Measurements from ENCODE around the gene YEATS4.
A peak's percentile ranks its signal among the peaks of the same experiment; 100 is the strongest.
"Not testable (repeated sequence)": the region's sequence is repeated elsewhere in the genome, so short reads cannot be mapped to it uniquely, and the experiment has no call there.

Gene YEATS4

GRCh38 chr12:69359531-69360347 lies at the start of gene YEATS4:
TSS of gene YEATS4 (plus strand) at chr12:69359743. CDS start at chr12:69359973, 230 bp downstream.
- DNase-seq (ENCODE audit: low read depth) = peak; percentile 77

- DNase-seq (ENCODE audit: low read depth) = no peak
These were observed 46.3 kb upstream of the YEATS4 start for GRCh38 chr12:69313209-69313608.

GRCh38 chr12:69316784-69317183 lies 42.8 kb upstream of the YEATS4 start:
- not testable (repeated sequence) for DNase-seq (ENCODE audit: low read depth)

- not testable (repeated sequence) for DNase-seq (ENCODE audit: low read depth)
These were observed 42.3 kb upstream of the YEATS4 start for GRCh38 chr12:69317233-69317632.

GRCh38 chr12:69318225-69318624 lies 41.3 kb upstream of the YEATS4 start:
- no peak for DNase-seq (ENCODE audit: low read depth)

- no peak for DNase-seq (ENCODE audit: low read depth)
These were observed 38.2 kb upstream of the YEATS4 start for GRCh38 chr12:69321351-69321750.

GRCh38 chr12:69324797-69325466 lies 34.6 kb upstream of the YEATS4 start:
- DNase-seq (ENCODE audit: low read depth) = no peak

- DNase-seq (ENCODE audit: low read depth) = no peak
These were observed 31.1 kb upstream of the YEATS4 start for GRCh38 chr12:69328426-69328825.

- DNase-seq (ENCODE audit: low read depth) = no peak
These were observed 29.7 kb upstream of the YEATS4 start for GRCh38 chr12:69329669-69330428.

GRCh38 chr12:69330475-69331473 lies 28.8 kb upstream of the YEATS4 start:
- DNase-seq (ENCODE audit: low read depth) = peak; percentile 45

- DNase-seq (ENCODE audit: low read depth) = no peak
These were observed 28.0 kb upstream of the YEATS4 start for GRCh38 chr12:69331519-69331908.

GRCh38 chr12:69331909-69332684 lies 27.4 kb upstream of the YEATS4 start:
- no peak for DNase-seq (ENCODE audit: low read depth)

- no peak for DNase-seq (ENCODE audit: low read depth)
These were observed 26.7 kb upstream of the YEATS4 start for GRCh38 chr12:69332815-69333358.

GRCh38 chr12:69334158-69334557 lies 25.4 kb upstream of the YEATS4 start:
- no peak for DNase-seq (ENCODE audit: low read depth)

- no peak for DNase-seq (ENCODE audit: low read depth)
These were observed 22.0 kb upstream of the YEATS4 start for GRCh38 chr12:69337311-69338090.

GRCh38 chr12:69338120-69338859 lies 21.3 kb upstream of the YEATS4 start:
- no peak for DNase-seq (ENCODE audit: low read depth)

- DNase-seq (ENCODE audit: low read depth) = no peak
These were observed 20.6 kb upstream of the YEATS4 start for GRCh38 chr12:69338936-69339335.

GRCh38 chr12:69339999-69340398 lies 19.5 kb upstream of the YEATS4 start:
- DNase-seq (ENCODE audit: low read depth) = no peak

- no peak for DNase-seq (ENCODE audit: low read depth)
These were observed 18.2 kb upstream of the YEATS4 start for GRCh38 chr12:69341328-69341727.
